ENCODE data around the gene OXSR1.

OXSR1 gene

DNA sequence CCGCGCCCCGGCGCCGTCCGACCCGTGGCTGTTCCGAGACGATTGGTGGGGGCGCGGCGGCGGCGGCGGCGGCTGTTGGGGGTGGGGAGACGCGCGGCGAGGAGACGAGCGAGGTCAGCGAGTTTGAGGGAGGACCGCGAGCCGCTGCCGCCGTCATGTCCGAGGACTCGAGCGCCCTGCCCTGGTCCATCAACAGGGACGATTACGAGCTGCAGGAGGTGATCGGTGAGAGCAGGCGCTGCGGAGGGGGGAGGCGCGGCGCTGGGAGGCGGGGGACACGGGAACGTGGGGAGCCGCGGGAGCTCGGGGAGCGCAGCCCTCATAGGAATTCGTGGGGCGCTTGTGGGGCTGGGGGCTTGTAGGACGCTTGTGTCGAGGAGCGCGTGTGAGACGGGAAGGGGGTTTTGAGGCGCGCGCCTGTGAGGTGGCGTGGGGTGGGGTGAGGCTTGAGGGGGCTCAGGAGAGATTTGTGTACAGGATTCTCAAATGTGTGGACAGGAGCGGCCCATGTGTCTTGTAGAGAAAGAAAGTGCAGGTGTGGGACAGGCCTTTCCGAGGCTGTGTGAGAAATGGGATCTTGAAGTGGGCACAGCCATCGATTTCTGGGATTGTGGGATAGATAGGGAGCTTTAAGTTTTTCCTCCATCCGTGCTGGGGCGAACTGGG lies 518 bp downstream of the OXSR1 start:
- Histone ChIP-seq H3K79me2 (peaks cover 28% of the 10 kb centered on the region), H3K4me2 (ENCODE audit: low read length) (peak overlapping the region; percentile 95), H3K36me3 (ENCODE audit: control insufficient read depth, insufficient read depth, low read length) (no peaks in the 10 kb centered on the region), H3K27ac (peak overlapping the region; percentile 99), H3K4me1 (peaks cover 8% of the 10 kb centered on the region), H3K4me3 (ENCODE audit: low read depth, low read length) (peak overlapping the region; percentile 90), H3K27me3 (ENCODE audit: control insufficient read depth, insufficient read depth, low read length) (no peaks in the 10 kb centered on the region), H3K9ac (peak overlapping the region; percentile 94), H3K9me3 (ENCODE audit: control insufficient read depth, low read length) (no peaks in the 10 kb centered on the region), H2AFZ (peak overlapping the region; percentile 98)
- TF ChIP-seq, protein P1, sequence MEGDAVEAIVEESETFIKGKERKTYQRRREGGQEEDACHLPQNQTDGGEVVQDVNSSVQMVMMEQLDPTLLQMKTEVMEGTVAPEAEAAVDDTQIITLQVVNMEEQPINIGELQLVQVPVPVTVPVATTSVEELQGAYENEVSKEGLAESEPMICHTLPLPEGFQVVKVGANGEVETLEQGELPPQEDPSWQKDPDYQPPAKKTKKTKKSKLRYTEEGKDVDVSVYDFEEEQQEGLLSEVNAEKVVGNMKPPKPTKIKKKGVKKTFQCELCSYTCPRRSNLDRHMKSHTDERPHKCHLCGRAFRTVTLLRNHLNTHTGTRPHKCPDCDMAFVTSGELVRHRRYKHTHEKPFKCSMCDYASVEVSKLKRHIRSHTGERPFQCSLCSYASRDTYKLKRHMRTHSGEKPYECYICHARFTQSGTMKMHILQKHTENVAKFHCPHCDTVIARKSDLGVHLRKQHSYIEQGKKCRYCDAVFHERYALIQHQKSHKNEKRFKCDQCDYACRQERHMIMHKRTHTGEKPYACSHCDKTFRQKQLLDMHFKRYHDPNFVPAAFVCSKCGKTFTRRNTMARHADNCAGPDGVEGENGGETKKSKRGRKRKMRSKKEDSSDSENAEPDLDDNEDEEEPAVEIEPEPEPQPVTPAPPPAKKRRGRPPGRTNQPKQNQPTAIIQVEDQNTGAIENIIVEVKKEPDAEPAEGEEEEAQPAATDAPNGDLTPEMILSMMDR (IDR thresholded peaks at IDR 0.05), result peak; percentile 8

DNA sequence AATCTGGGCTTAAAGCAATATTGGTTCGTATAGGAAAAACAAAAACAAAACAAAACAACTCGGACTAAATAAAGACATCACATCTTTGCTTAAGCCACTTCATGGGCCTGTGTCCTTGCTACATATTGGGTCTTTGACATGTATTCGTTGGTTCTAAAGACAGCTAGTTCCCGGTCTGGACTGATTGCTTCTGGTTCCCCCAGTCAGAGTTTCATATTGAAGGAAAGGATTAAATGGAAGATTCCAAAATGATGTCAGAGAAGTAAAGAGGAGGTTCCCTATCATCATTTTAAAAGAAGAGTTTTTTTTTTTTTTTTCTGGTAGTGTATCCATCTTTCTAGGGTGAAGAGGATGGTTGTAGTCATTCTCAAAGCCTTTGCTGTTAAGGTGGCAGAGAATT lies 2.3 kb downstream of the OXSR1 start:
- Histone ChIP-seq H3K79me2 (peaks cover 33% of the 10 kb centered on the region), H3K27ac (no peak overlapping the region), H3K36me3 (ENCODE audit: control insufficient read depth, insufficient read depth, low read length) (no peaks in the 10 kb centered on the region), H3K9ac (no peak overlapping the region), H3K4me3 (ENCODE audit: low read depth, low read length) (no peak overlapping the region), H3K4me1 (peaks cover 8% of the 10 kb centered on the region), H3K27me3 (ENCODE audit: control insufficient read depth, insufficient read depth, low read length) (no peaks in the 10 kb centered on the region), H3K9me3 (ENCODE audit: control insufficient read depth, low read length) (no peaks in the 10 kb centered on the region), H2AFZ (no peak overlapping the region), H3K4me2 (ENCODE audit: low read length) (no peak overlapping the region)
- TF ChIP-seq, protein P1 (IDR thresholded peaks at IDR 0.05), result no peak

DNA sequence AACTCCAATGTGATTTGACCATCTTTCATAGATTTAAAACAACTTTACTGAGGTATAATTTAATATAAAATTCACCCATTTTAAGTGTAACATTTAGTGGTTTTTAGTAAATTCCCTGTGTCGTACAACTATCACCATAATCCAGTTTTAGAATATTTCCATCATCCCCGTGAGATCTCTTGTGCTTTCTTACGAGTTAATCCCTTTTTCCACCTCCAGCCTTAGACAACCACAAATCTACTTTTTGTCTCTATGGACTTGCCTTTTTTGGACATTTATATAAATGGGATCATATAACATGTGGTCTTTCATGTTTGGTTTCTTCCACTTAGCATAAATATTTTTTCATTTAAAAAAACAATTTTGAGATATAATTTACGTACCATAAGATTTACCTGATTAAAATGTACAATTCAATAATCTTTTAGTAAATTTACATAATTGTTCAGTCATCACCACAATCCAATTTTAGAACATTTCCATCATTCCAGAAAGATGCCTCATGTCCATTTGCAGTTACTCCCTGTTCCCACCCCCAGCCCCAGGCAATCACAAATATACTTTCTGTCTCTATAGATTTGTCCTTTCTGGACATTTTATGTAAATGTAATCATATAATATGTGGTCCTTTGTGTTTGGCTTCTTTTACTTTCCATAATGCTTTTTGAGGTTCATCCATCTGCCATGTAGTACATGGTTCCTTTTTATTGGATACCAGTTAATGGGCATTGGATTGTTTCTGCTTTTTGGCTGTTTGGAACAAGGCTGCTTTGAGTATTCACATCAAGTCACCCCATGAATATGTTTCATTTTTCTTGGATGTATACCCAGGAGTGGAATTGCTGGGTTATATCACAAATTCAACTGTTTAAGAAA lies 3.1 kb downstream of the OXSR1 start:
- Histone ChIP-seq H3K4me2 (ENCODE audit: low read length) (no peak overlapping the region), H3K4me1 (peaks cover 8% of the 10 kb centered on the region), H3K27ac (no peak overlapping the region), H3K9me3 (ENCODE audit: control insufficient read depth, low read length) (no peaks in the 10 kb centered on the region), H3K9ac (no peak overlapping the region), H3K79me2 (peaks cover 37% of the 10 kb centered on the region), H3K27me3 (ENCODE audit: control insufficient read depth, insufficient read depth, low read length) (no peaks in the 10 kb centered on the region), H3K4me3 (ENCODE audit: low read depth, low read length) (no peak overlapping the region), H2AFZ (no peak overlapping the region), H3K36me3 (ENCODE audit: control insufficient read depth, insufficient read depth, low read length) (no peaks in the 10 kb centered on the region)
- TF ChIP-seq, protein P1 (IDR thresholded peaks at IDR 0.05), result no peak

DNA sequence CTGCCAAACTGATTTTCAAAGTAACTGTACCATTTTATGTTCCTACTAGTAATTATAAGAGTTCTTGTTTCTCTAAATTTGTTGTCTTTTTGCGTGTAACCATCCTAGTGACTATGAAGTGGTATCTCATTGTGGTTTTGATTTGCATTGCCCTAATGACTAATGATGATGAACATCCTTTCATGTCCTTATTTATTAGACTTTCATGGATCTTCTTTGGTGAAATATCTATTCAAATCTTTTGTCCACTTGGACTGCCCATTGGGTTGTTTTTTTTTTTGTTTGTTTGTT lies 3.6 kb downstream of the OXSR1 start:
- H3K27me3 ChIP-seq (ENCODE audit: control insufficient read depth, insufficient read depth, low read length), result no peaks in the 10 kb centered on the region
- no peak overlapping the region for H3K4me3 ChIP-seq (ENCODE audit: low read depth, low read length)
- H3K79me2 ChIP-seq, result peaks cover 42% of the 10 kb centered on the region
- no peak overlapping the region for H3K4me2 ChIP-seq (ENCODE audit: low read length)
- peaks cover 8% of the 10 kb centered on the region for H3K4me1 ChIP-seq
- no peaks in the 10 kb centered on the region for H3K9me3 ChIP-seq (ENCODE audit: control insufficient read depth, low read length)
- no peak overlapping the region for H2AFZ ChIP-seq
- no peaks in the 10 kb centered on the region for H3K36me3 ChIP-seq (ENCODE audit: control insufficient read depth, insufficient read depth, low read length)
- H3K9ac ChIP-seq, result no peak overlapping the region
- H3K27ac ChIP-seq, result no peak overlapping the region
- TF ChIP-seq, protein P1 (IDR thresholded peaks at IDR 0.05), result no peak

All from parathyroid adenoma (tissue), 2 donors.